Fibroblast of skin of back (primary cell): Measurements from ENCODE around the gene AFF2. TPM values are rescaled to one million over a fixed set of nuclear protein-coding genes. Genes with fewer than 3 reads are reported as not detected.

Experiments
- DNase-seq: peaks from one replicate; pipeline ENCODE4 v3.0.0-alpha.2; 2013
- polyA plus RNA-seq, 2 experiments: library from polyadenylated mRNA; unstranded; fragments of 120-200 nt; gene quantifications; one replicate each; pipeline ENCODE4 v1.2.1, GENCODE V29; 2013; ENCODE audit not compliant: insufficient read length in 2 of 2

AFF2 gene
- 0.53 TPM for polyA plus RNA-seq (2013, experiment 1 of 2; ENCODE audit: insufficient read length)
- polyA plus RNA-seq (2013, experiment 2 of 2; ENCODE audit: insufficient read length) = 0.83 TPM

GRCh38 chrX:148500423-148501385, at the start of gene AFF2:
Gene AFF2 (plus strand): TSS chrX:148500617. CDS start chrX:148501098, 481 bp downstream.
- peak; percentile 50 for DNase-seq

- no peak for DNase-seq
Measured at GRCh38 chrX:148457279-148457678, 43.1 kb upstream of the AFF2 start.

- no peak for DNase-seq
Measured at GRCh38 chrX:148459343-148459742, 41.1 kb upstream of the AFF2 start.

- no peak for DNase-seq
Measured at GRCh38 chrX:148466292-148466691, 34.1 kb upstream of the AFF2 start.

GRCh38 chrX:148470324-148470723, 30.1 kb upstream of the AFF2 start:
- no peak for DNase-seq

GRCh38 chrX:148474030-148474429, 26.4 kb upstream of the AFF2 start:
- no peak for DNase-seq

- no peak for DNase-seq
Measured at GRCh38 chrX:148492057-148492456, 8.4 kb upstream of the AFF2 start.

- no peak for DNase-seq
Measured at GRCh38 chrX:148495176-148495575, 5.2 kb upstream of the AFF2 start.

GRCh38 chrX:148498067-148498466, 2.4 kb upstream of the AFF2 start:
- DNase-seq = no peak

- no peak for DNase-seq
Measured at GRCh38 chrX:148499638-148500422, 587 bp upstream of the AFF2 start.

- no peak for DNase-seq
Measured at GRCh38 chrX:148501386-148502066, 1.1 kb downstream of the AFF2 start.

GRCh38 chrX:148504506-148504905, 4.1 kb downstream of the AFF2 start:
- DNase-seq = no peak

- no peak for DNase-seq
Measured at GRCh38 chrX:148507418-148507817, 7.0 kb downstream of the AFF2 start.

- no peak for DNase-seq
Measured at GRCh38 chrX:148512453-148512852, 12.0 kb downstream of the AFF2 start.

GRCh38 chrX:148513661-148514060, 13.2 kb downstream of the AFF2 start:
- no peak for DNase-seq

GRCh38 chrX:148517176-148517575, 16.8 kb downstream of the AFF2 start:
- DNase-seq = peak; percentile 1

- no peak for DNase-seq
Measured at GRCh38 chrX:148522006-148522405, 21.6 kb downstream of the AFF2 start.

GRCh38 chrX:148523303-148524080, 23.1 kb downstream of the AFF2 start:
- DNase-seq = no peak

GRCh38 chrX:148530464-148531077, 30.2 kb downstream of the AFF2 start:
- peak; percentile 19 for DNase-seq

- peak; percentile 56 for DNase-seq
Measured at GRCh38 chrX:148534291-148534690, 33.9 kb downstream of the AFF2 start.

GRCh38 chrX:148535639-148536038, 35.2 kb downstream of the AFF2 start:
- DNase-seq = peak; percentile 30
